Adrenal gland (tissue), 5 donors: ENCODE measurements around the gene MRGPRE.

Source experiments
- CTCF ChIP-seq, 6 experiments: fragments of 450-650 bp in 4 of 6; fragments of 200-600 bp in 2 of 6; sonication (generic) in 1 of 6; IDR thresholded peaks; 1 replicate in 5 of 6; 2 replicates in 1 of 6; pipeline versions ENCODE4 v1.5.1 to v1.8.0; 2016 to 2021; ENCODE audit warnings: antibody characterized with exemption in 6 of 6, mild to moderate bottlenecking in 2 of 6, moderate library complexity in 1 of 6
- POLR2A ChIP-seq, 2 donors: fragments of 450-650 bp; IDR thresholded peaks; one replicate each; pipeline ENCODE4 v1.6.1; 2017; ENCODE audit warnings: antibody characterized with exemption in 2 of 2, mild to moderate bottlenecking in 2 of 2, moderate library complexity in 1 of 2
- donor health status: DM: no; HTN: no; CAD: no.

GRCh38 chr11:3231851-3232744, at the start of gene MRGPRE:
- TF ChIP-seq POLR2A (IDR thresholded peaks at IDR 0.05) (no peak), CTCF (IDR thresholded peaks at IDR 0.05) (no peak)
